ENCODE data around the gene AZU1.
"Not testable (repeated sequence)": the region's sequence is repeated elsewhere in the genome, so short reads cannot be mapped to it uniquely, and the experiment has no call there.

Gene AZU1

GRCh38 chr19:831407-832369 lies 4.1 kb downstream of the AZU1 start:
- DNase-seq = no peak

- no peak for DNase-seq
Observed at GRCh38 chr19:834216-834615, 6.6 kb downstream of the AZU1 start.

- DNase-seq = no peak
Observed at GRCh38 chr19:835210-835810, 7.7 kb downstream of the AZU1 start.

- DNase-seq = no peak
Observed at GRCh38 chr19:840519-841206, 13.0 kb downstream of the AZU1 start, which contains the start of gene PRTN3. PRTN3 (plus strand) TSS chr19:840999; CDS start chr19:841009, 10 bp downstream.

GRCh38 chr19:842802-843179 lies 15.2 kb downstream of the AZU1 start:
- DNase-seq = not testable (repeated sequence)

- no peak for DNase-seq
Observed at GRCh38 chr19:843180-843835, 15.7 kb downstream of the AZU1 start.

GRCh38 chr19:843836-844545 lies 16.4 kb downstream of the AZU1 start:
- DNase-seq = no peak

GRCh38 chr19:844546-844971 lies 16.9 kb downstream of the AZU1 start:
- no peak for DNase-seq

- no peak for DNase-seq
Observed at GRCh38 chr19:845707-846521, 18.3 kb downstream of the AZU1 start.

- no peak for DNase-seq
Observed at GRCh38 chr19:848386-848921, 20.8 kb downstream of the AZU1 start.

- DNase-seq = not testable (repeated sequence)
Observed at GRCh38 chr19:849195-849594, 21.6 kb downstream of the AZU1 start.

GRCh38 chr19:850221-850978 lies 22.8 kb downstream of the AZU1 start:
- DNase-seq = no peak

- no peak for DNase-seq
Observed at GRCh38 chr19:850979-851335, 23.3 kb downstream of the AZU1 start.

GRCh38 chr19:852136-853013 lies 24.7 kb downstream of the AZU1 start, which contains the start of gene ELANE:
ELANE (plus strand) TSS chr19:852303; CDS start chr19:852329, 26 bp downstream.
- DNase-seq = no peak

GRCh38 chr19:853014-853585 lies 25.5 kb downstream of the AZU1 start:
- no peak for DNase-seq

- not testable (repeated sequence) for DNase-seq
Observed at GRCh38 chr19:853614-854220, 26.1 kb downstream of the AZU1 start.

- DNase-seq = no peak
Observed at GRCh38 chr19:854549-854948, 26.9 kb downstream of the AZU1 start.

- DNase-seq = no peak
Observed at GRCh38 chr19:855142-855541, 27.5 kb downstream of the AZU1 start.

All from activated CD4-positive, alpha-beta T cell treated with anti-CD3 and anti-CD28 coated beads, Interleukin-10, Interleukin-2, amounts not matched to agents 100 ng/mL and 50 ng/mL, durations not matched to agents 16 hours and 8 hours (primary cell).